Stimulated activated CD4-positive, alpha-beta T cell treated with anti-CD3 and anti-CD28 coated beads, Interleukin-1b, Interleukin-23, amount 100 ng/mL, for 48 hours (primary cell): ENCODE measurements around the gene CHST9.
"Not testable (repeated sequence)": the region's sequence is repeated elsewhere in the genome, so short reads cannot be mapped to it uniquely, and the experiment has no call there.

ENCODE experiments used
- DNase-seq: peaks from one replicate; pipeline ENCODE4 v3.0.0-alpha.2; 2020

CHST9 gene

GRCh38 chr18:27093290-27093689, 91.8 kb downstream of the CHST9 start:
- DNase-seq: not testable (repeated sequence)

GRCh38 chr18:27081701-27082100, 103.4 kb downstream of the CHST9 start:
- no peak for DNase-seq

DNA sequence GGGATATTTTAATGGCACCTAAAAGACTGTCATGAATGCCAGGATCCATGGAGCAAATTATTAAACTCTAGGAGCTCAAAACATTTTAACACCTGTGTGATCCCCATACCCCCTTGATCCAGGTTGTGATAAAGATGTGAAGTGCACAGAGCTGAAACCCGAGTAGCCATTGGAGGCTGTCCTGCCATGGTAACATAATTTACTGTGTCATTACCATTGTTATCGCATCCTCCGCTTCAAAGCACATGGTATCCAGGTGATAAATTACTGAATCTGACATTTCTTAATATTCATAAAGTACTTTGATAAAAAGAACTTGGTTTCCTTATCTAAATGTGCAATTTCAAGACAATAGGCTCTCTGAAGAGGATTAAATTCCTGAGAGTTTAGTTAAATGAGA, 109.3 kb downstream of the CHST9 start:
- DNase-seq: no peak

DNA sequence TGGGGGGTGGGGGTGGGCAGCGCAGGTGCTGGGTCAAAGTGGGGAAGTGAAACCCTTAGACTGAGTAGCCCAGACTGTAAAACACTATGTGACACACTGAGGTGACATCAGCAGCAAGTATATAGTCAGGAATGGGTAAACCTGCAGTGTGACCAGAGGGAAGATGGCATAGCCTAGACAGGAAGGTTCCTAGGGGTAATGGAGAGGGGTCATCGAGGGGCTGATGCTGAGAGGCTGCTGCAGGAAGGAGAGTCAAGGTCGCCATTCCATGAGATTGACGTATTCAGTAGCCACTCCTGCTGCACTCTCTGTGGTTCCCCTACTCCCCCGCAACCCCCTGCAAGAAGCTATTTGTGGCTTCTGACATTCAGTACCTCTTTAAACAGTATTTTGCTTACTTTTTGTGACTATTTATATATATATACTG, 111.7 kb downstream of the CHST9 start:
- no peak for DNase-seq

DNA sequence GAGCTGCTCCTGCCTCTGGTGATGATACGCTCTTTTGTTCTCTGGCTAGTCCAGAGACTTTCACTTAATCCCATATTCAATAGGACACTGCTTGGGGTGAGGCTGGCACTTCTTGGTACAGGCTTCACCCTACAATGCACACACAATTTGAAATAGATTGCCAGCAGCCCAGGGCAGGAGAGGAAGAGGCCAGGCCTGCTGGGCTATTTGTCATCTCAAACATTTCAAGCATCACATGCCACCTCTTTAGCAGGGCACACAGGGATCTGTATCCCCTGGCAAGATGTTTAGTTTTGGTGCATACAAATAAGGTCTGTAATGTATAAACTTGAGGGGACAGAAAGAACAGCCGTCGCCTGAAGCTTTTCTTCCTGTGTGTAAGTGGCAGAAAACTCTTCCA, 120.4 kb downstream of the CHST9 start:
- DNase-seq: no peak

DNA sequence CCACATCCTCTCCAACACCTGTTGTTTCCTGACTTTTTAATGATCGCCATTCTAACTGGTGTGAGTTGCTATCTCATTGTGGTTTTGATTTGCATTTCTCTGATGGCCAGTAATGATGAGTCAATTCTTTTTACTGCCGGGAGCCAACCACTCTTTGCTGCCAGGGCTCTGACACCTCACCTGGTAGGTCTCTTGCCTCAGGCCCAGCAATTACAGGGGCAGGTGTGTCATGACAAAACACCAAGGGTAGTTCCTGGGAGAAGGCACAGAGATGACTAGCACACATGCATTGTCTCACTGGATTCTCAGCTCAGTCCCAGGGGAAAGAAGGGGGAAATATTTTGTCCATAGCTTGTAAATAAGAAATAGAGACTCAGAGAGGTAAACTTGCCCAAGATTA, 122.3 kb downstream of the CHST9 start:
- DNase-seq: no peak

DNA sequence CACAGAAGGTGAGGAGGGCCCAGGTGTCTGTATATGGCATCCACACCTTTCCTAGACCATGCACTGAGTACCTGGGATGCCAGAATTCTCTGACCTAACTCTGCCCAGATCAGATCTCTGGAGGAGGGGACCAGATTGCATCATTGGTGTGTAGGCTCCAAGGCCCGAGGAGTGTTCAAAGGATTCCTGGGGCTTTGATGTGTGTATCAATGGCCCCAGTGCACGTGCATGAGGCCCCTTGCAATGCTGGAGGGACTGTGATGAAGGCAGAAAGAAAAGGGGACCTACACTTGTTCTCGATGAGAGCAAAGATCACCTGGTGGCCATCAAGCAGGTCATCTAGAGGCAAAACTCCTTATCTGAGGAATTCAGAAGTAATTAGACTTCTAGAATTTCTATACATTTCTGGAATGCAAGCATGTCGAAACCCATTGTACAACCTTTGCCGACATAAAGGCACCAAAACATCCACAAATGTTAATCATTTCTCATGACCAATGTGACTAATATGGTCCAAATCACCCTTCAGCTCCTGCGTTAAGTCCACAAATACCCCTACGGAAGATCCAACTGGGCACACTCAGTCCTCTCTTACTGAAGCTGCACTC, 123.5 kb downstream of the CHST9 start:
- no peak for DNase-seq

GRCh38 chr18:27057519-27058234, 127.4 kb downstream of the CHST9 start:
- DNase-seq: no peak

- DNase-seq: no peak
These were observed 130.2 kb downstream of the CHST9 start for GRCh38 chr18:27054926-27055325.

GRCh38 chr18:27049969-27050368, 135.1 kb downstream of the CHST9 start:
- no peak for DNase-seq

DNA sequence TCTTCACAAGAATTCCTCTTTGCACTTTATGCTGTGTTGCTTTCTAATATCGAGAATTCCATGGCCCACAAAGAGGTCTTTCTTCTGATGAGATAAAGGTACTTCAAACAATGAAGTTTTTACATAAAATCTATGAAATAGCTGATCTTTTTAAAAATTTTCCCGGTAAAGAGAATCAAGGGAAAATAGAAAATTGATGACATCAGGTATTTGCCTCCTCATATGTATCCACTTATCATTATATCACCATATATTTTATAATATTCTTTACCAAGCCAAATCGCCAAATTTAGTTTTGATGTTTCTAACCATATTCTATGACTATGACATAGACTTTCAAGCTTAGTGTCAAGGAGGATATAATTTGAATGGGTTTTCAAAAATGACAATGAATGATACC, 139.8 kb downstream of the CHST9 start:
- no peak for DNase-seq

- DNase-seq: no peak
These were observed 142.9 kb downstream of the CHST9 start for GRCh38 chr18:27042177-27042576.

- no peak for DNase-seq
These were observed 144.3 kb downstream of the CHST9 start for GRCh38 chr18:27040796-27041195.

DNA sequence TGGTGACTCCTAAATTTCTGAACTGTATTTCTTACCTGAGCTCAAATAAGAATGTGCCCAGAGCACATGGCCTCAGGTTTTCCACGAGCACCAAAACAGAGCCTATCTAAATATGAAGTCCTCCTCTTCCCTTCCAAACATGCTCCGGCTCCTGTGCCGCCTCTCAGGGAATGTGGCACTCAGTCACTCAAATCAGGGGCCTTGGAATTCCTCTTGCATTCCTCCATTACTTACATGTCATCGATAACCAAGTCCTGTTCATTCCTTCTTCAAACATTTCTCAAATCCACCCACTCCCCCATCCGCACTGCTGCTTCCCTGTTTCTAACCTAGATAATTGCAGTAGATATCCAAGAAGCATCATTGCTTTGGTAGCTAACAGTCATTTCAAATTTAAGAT, 151.4 kb downstream of the CHST9 start:
- no peak for DNase-seq

DNA sequence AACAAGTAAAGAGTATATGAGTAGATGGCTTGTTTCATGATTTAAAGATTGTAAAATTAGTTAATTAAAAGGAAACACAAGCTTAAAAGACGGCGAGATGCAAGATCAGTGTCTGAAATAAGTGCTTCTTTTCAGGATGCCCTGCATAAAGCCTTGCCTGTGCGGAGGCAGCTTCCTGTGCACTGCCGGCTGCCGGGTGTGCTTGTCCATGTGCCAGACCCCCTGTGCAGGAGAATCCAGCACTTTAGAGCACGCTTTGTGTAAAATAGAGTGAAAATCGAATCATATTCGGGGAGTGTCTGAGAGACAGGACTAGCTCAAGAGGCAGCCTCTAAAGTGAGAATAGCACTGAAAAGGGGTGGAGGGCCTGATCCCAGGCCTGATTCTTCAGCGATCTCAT, 154.7 kb downstream of the CHST9 start:
- no peak for DNase-seq

GRCh38 chr18:27022477-27022876, 162.6 kb downstream of the CHST9 start:
- no peak for DNase-seq

GRCh38 chr18:27017901-27018500, 167.1 kb downstream of the CHST9 start:
- no peak for DNase-seq

GRCh38 chr18:27014841-27015240, 170.3 kb downstream of the CHST9 start:
- DNase-seq: no peak

- DNase-seq: no peak
These were observed 174.3 kb downstream of the CHST9 start for GRCh38 chr18:27010784-27011183.

GRCh38 chr18:27009293-27009692, 175.8 kb downstream of the CHST9 start:
- DNase-seq: no peak

DNA sequence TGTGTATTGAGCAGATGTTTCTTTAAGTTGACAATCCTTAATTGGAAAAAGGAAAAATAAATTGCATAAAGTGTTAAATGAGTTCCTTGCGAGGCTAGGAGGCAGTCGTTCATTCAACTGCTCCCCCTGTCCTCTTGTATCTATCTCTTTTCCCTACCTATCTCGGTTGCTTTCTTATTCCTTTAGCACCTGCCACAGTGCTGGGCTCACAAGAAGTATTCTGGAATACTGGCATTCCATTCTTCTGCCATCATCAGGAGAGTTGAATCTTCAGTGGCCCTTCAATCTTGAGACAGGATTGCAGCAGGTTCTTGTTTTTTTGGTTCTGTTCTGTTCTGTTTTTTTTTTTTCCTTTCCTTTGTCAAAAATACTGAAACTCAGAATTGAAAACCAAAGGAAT, 176.5 kb downstream of the CHST9 start:
- no peak for DNase-seq

GRCh38 chr18:27007880-27008279, 177.2 kb downstream of the CHST9 start:
- DNase-seq: no peak

DNA sequence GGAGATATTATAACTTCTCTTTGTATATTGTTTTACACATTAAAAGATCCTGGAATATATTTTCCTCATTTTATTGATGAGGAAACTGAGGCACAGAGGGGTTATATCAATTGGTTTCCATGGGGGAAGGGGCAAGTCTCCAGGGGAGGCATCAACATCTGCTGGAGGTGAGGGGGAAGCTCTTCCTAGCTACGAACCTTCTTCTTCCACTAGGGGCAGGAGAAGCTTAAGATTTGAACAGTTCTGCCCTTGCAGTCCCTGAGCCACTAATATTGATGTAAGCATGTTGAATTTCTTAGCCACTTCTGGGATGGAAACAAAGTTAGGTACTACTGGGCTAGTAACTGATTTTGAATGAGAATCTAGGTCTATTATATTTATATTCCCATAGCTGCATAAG, 179.5 kb downstream of the CHST9 start:
- no peak for DNase-seq

- DNase-seq: no peak
These were observed 180.9 kb downstream of the CHST9 start for GRCh38 chr18:27004056-27004829.
